Activated T-cell treated with anti-CD3 and anti-CD28 coated beads, Interleukin-2, amount 50 U/mL, for 48 hours (primary cell): ENCODE measurements around the gene GNPDA1.
"Not testable (repeated sequence)": the region's sequence is repeated elsewhere in the genome, so short reads cannot be mapped to it uniquely, and the experiment has no call there.

Source experiments
- DNase-seq, 2 experiments: peaks; one replicate each; pipeline ENCODE4 v3.0.0-alpha.2; 2020

Gene GNPDA1

GRCh38 chr5:142012792-142013388 lies at the start of gene GNPDA1:
TSS of gene GNPDA1 (minus strand) at chr5:142013027. CDS start at chr5:142012035, 992 bp downstream.
- peak; percentile 76 to 82 for DNase-seq

GRCh38 chr5:142059304-142059940 lies 46.6 kb upstream of the GNPDA1 start:
- DNase-seq = no peak

GRCh38 chr5:142057697-142058056 lies 44.9 kb upstream of the GNPDA1 start:
- DNase-seq = no peak

- DNase-seq = no peak
These were observed 44.2 kb upstream of the GNPDA1 start for GRCh38 chr5:142056816-142057696.

GRCh38 chr5:142055301-142055700 lies 42.5 kb upstream of the GNPDA1 start:
- DNase-seq = no peak

GRCh38 chr5:142053426-142054151 lies 40.8 kb upstream of the GNPDA1 start:
- DNase-seq = no peak

GRCh38 chr5:142052026-142052425 lies 39.2 kb upstream of the GNPDA1 start:
- not testable (repeated sequence) for DNase-seq

GRCh38 chr5:142048272-142048671 lies 35.4 kb upstream of the GNPDA1 start:
- no peak for DNase-seq

GRCh38 chr5:142046191-142046590 lies 33.4 kb upstream of the GNPDA1 start:
- DNase-seq = no peak

GRCh38 chr5:142040881-142041280 lies 28.1 kb upstream of the GNPDA1 start:
- DNase-seq = not testable (repeated sequence)

- DNase-seq = no peak
These were observed 27.5 kb upstream of the GNPDA1 start for GRCh38 chr5:142040285-142040684.

GRCh38 chr5:142038735-142039134 lies 25.9 kb upstream of the GNPDA1 start:
- no peak for DNase-seq

GRCh38 chr5:142037599-142037998 lies 24.8 kb upstream of the GNPDA1 start:
- not testable (repeated sequence) for DNase-seq

GRCh38 chr5:142036918-142037317 lies 24.1 kb upstream of the GNPDA1 start:
- no peak for DNase-seq

- DNase-seq = no peak
These were observed 22.2 kb upstream of the GNPDA1 start for GRCh38 chr5:142034994-142035393.

GRCh38 chr5:142033632-142034567 lies 21.1 kb upstream of the GNPDA1 start:
- DNase-seq = not testable (repeated sequence)

GRCh38 chr5:142032747-142033631 lies 20.2 kb upstream of the GNPDA1 start:
- no peak for DNase-seq

- DNase-seq = no peak
These were observed 19.3 kb upstream of the GNPDA1 start for GRCh38 chr5:142032150-142032549.

GRCh38 chr5:142025637-142026036 lies 12.8 kb upstream of the GNPDA1 start:
- DNase-seq = no peak

GRCh38 chr5:142024771-142025304 lies 12.0 kb upstream of the GNPDA1 start:
- peak; percentile 88 to 90 for DNase-seq

GRCh38 chr5:142023836-142024235 lies 11.0 kb upstream of the GNPDA1 start:
- DNase-seq = no peak
